Karpas-422 (cell line): Measurements from ENCODE around the gene AP2M1. TPM values are rescaled to one million over a fixed set of nuclear protein-coding genes. Genes with fewer than 3 reads are reported as not detected.
"Not testable (repeated sequence)": the region's sequence is repeated elsewhere in the genome, so short reads cannot be mapped to it uniquely, and the experiment has no call there.

Experiments used
- DNase-seq: peaks from one replicate; pipeline ENCODE4 v3.0.0-alpha.2; 2015
- H2AFZ ChIP-seq: fragments of 200-600 bp; sonication (generic); 2 replicates; pipeline ENCODE4 v1.6.1; 2014; ENCODE audit warnings: antibody characterized with exemption, low read length, mixed read lengths
- H3K27ac ChIP-seq: fragments of 200-600 bp; sonication (generic); 2 replicates; pipeline ENCODE4 v1.5.1; 2014; ENCODE audit warnings: mild to moderate bottlenecking, low read length, moderate library complexity
- H3K27me3 ChIP-seq: fragments of 200-600 bp; sonication (generic); 2 replicates; pipeline ENCODE4 v1.6.1; 2014; ENCODE audit warnings: low read length, mixed read lengths
- H3K36me3 ChIP-seq: fragments of 200-600 bp; sonication (generic); 2 replicates; pipeline ENCODE4 v1.6.1; 2014; ENCODE audit warnings: low read length, mixed read lengths; ENCODE audit not compliant: insufficient read depth
- H3K4me1 ChIP-seq: fragments of 200-600 bp; sonication (generic); 2 replicates; pipeline ENCODE4 v1.6.1; 2014; ENCODE audit warnings: mild to moderate bottlenecking, low read length, mixed read lengths
- H3K4me2 ChIP-seq: fragments of 200-600 bp; sonication (generic); 2 replicates; pipeline ENCODE4 v1.6.1; 2014; ENCODE audit warnings: low read length, low read depth, mild to moderate bottlenecking; ENCODE audit not compliant: poor library complexity, severe bottlenecking
- H3K4me3 ChIP-seq: fragments of 200-600 bp; sonication (generic); 2 replicates; pipeline ENCODE4 v1.5.1; 2014; ENCODE audit warnings: mild to moderate bottlenecking, antibody characterized with exemption, low read length, mixed read lengths
- H3K79me2 ChIP-seq: fragments of 200-600 bp; sonication (generic); 2 replicates; pipeline ENCODE4 v1.6.1; 2014; ENCODE audit warnings: mild to moderate bottlenecking, low read length, mixed read lengths
- H3K9ac ChIP-seq: fragments of 200-600 bp; sonication (generic); 2 replicates; pipeline ENCODE4 v1.6.0; 2014; ENCODE audit warnings: low read length
- H3K9me2 ChIP-seq: fragments of 200-600 bp; sonication (generic), shearing (Covaris generic); replicated peaks from 2 replicates; pipeline ENCODE4 v1.6.0; 2014; ENCODE audit warnings: mild to moderate bottlenecking, low read length, moderate library complexity; ENCODE audit not compliant: insufficient read depth
- H3K9me3 ChIP-seq: fragments of 300-700, 200-600 bp; sonication (generic); 2 replicates; pipeline ENCODE4 v1.6.1; 2014; ENCODE audit warnings: low read length, mixed read lengths
- H4K20me1 ChIP-seq: fragments of 200-600 bp; sonication (generic); 2 replicates; pipeline ENCODE4 v1.6.1; 2014; ENCODE audit warnings: mild to moderate bottlenecking, antibody characterized with exemption, low read length, low read depth; ENCODE audit not compliant: insufficient read depth
- total RNA-seq: library from RNA; depleted of rRNA; stranded (reverse); fragments of >200 nt; shearing (Covaris generic); gene quantifications from 2 replicates; pipeline ENCODE4 v1.2.3, GENCODE V29; 2014; ENCODE audit warnings: low replicate concordance

AP2M1 gene
- total RNA-seq, 1 experiment from 2014 or later, result 212 TPM

- H3K4me1 ChIP-seq, DNase-seq, H3K9me3 ChIP-seq, H3K9ac ChIP-seq, H3K4me3 ChIP-seq, H3K27me3 ChIP-seq, H3K4me2 ChIP-seq, H2AFZ ChIP-seq, H3K9me2 ChIP-seq, H3K27ac ChIP-seq: not testable (repeated sequence)
- Histone ChIP-seq H3K79me2 (peaks cover 49% of the 10 kb centered on the region), H3K36me3 (peaks cover 24% of the 10 kb centered on the region), H4K20me1 (peaks cover 11% of the 10 kb centered on the region; the same call in 1 of the 2 replicates)
Observed at GRCh38 chr3:184162571-184163070, 12.0 kb upstream of the AP2M1 start.

GRCh38 chr3:184164648-184165330 is 9.9 kb upstream of the AP2M1 start:
- H3K4me2 ChIP-seq, result no peak overlapping the region
- H3K27me3 ChIP-seq, result no peaks in the 10 kb centered on the region
- no peaks in the 10 kb centered on the region for H3K4me1 ChIP-seq
- no peak overlapping the region for H3K4me3 ChIP-seq
- H3K36me3 ChIP-seq, result peaks cover 29% of the 10 kb centered on the region
- H3K9me3 ChIP-seq, result no peaks in the 10 kb centered on the region
- no peak overlapping the region for H3K9ac ChIP-seq
- H3K9me2 ChIP-seq, result no peaks in the 10 kb centered on the region
- no peak overlapping the region for H3K27ac ChIP-seq
- DNase-seq, result no peak
- no peak overlapping the region for H2AFZ ChIP-seq
- peaks cover 11% of the 10 kb centered on the region; the same call in 1 of the 2 replicates for H4K20me1 ChIP-seq
- H3K79me2 ChIP-seq, result peaks cover 34% of the 10 kb centered on the region

GRCh38 chr3:184165543-184165942 is 9.1 kb upstream of the AP2M1 start:
- Histone ChIP-seq H3K27ac (no peak overlapping the region), H4K20me1 (peaks cover 7% of the 10 kb centered on the region; the same call in 1 of the 2 replicates), H3K9ac (no peak overlapping the region), H3K9me2 (no peaks in the 10 kb centered on the region), H3K79me2 (peaks cover 27% of the 10 kb centered on the region), H2AFZ (no peak overlapping the region), H3K4me2 (no peak overlapping the region), H3K36me3 (peaks cover 29% of the 10 kb centered on the region), H3K27me3 (no peaks in the 10 kb centered on the region), H3K9me3 (no peaks in the 10 kb centered on the region), H3K4me3 (no peak overlapping the region), H3K4me1 (no peaks in the 10 kb centered on the region)
- DNase-seq, result no peak

- H3K27ac ChIP-seq, result no peak overlapping the region
- H3K36me3 ChIP-seq, result peaks cover 34% of the 10 kb centered on the region
- peaks cover 17% of the 10 kb centered on the region for H3K79me2 ChIP-seq
- no peaks in the 10 kb centered on the region for H3K9me3 ChIP-seq
- H4K20me1 ChIP-seq, result peaks cover 6% of the 10 kb centered on the region; the same call in 1 of the 2 replicates
- H3K4me3 ChIP-seq, result no peak overlapping the region
- H3K9ac ChIP-seq, result no peak overlapping the region
- H3K4me2 ChIP-seq, result no peak overlapping the region
- no peaks in the 10 kb centered on the region for H3K27me3 ChIP-seq
- no peak for DNase-seq
- H3K4me1 ChIP-seq, result no peaks in the 10 kb centered on the region
- no peaks in the 10 kb centered on the region for H3K9me2 ChIP-seq
- H2AFZ ChIP-seq, result no peak overlapping the region
Observed at GRCh38 chr3:184166671-184167070, 8.0 kb upstream of the AP2M1 start.

- Histone ChIP-seq H4K20me1 (peaks cover 4% of the 10 kb centered on the region; the same call in 1 of the 2 replicates), H3K4me1 (no peaks in the 10 kb centered on the region), H3K4me3 (no peak overlapping the region), H3K9me2 (no peaks in the 10 kb centered on the region), H3K79me2 (peaks cover 11% of the 10 kb centered on the region; the same call in 1 of the 2 replicates), H3K4me2 (no peak overlapping the region), H3K9ac (no peak overlapping the region), H2AFZ (no peak overlapping the region), H3K36me3 (peaks cover 34% of the 10 kb centered on the region), H3K27ac (no peak overlapping the region), H3K9me3 (no peaks in the 10 kb centered on the region), H3K27me3 (no peaks in the 10 kb centered on the region)
- DNase-seq, result no peak
Observed at GRCh38 chr3:184167786-184168185, 6.9 kb upstream of the AP2M1 start.

GRCh38 chr3:184168363-184169120 is 6.1 kb upstream of the AP2M1 start:
- peaks cover 34% of the 10 kb centered on the region for H3K36me3 ChIP-seq
- H3K9ac ChIP-seq, result no peak overlapping the region
- H2AFZ ChIP-seq, result no peak overlapping the region
- H3K4me2 ChIP-seq, result no peak overlapping the region
- no peaks in the 10 kb centered on the region for H3K9me2 ChIP-seq
- peaks cover 4% of the 10 kb centered on the region; the same call in 1 of the 2 replicates for H4K20me1 ChIP-seq
- no peak for DNase-seq
- H3K79me2 ChIP-seq, result peaks cover 5% of the 10 kb centered on the region; the same call in 1 of the 2 replicates
- no peaks in the 10 kb centered on the region for H3K4me1 ChIP-seq
- H3K27me3 ChIP-seq, result no peaks in the 10 kb centered on the region
- H3K27ac ChIP-seq, result no peak overlapping the region
- H3K4me3 ChIP-seq, result no peak overlapping the region
- no peaks in the 10 kb centered on the region for H3K9me3 ChIP-seq

GRCh38 chr3:184169896-184170875 is 4.5 kb upstream of the AP2M1 start:
- Histone ChIP-seq H3K79me2 (peaks cover 5% of the 10 kb centered on the region), H3K27me3 (no peaks in the 10 kb centered on the region), H2AFZ (no peak overlapping the region), H3K27ac (no peak overlapping the region), H3K9me3 (no peaks in the 10 kb centered on the region), H4K20me1 (no peaks in the 10 kb centered on the region), H3K36me3 (peaks cover 30% of the 10 kb centered on the region), H3K4me2 (no peak overlapping the region), H3K4me3 (no peak overlapping the region), H3K9ac (no peak overlapping the region), H3K4me1 (peaks cover 6% of the 10 kb centered on the region), H3K9me2 (no peaks in the 10 kb centered on the region)
- no peak for DNase-seq
